Osteoblast (primary cell): ENCODE data around the gene GRIN2C. TPM values are rescaled to one million over a fixed set of nuclear protein-coding genes. Genes with fewer than 3 reads are reported as not detected.

Source experiments
- DNase-seq: peaks from one replicate; pipeline ENCODE4 v3.0.0; 2011; ENCODE audit warnings: low spot score, mixed read lengths; ENCODE audit not compliant: insufficient read length; ENCODE audit errors: missing footprints
- H2AFZ ChIP-seq: 2 replicates; pipeline ENCODE4 v1.6.0; 2011; ENCODE audit warnings: mild to moderate bottlenecking, low read length
- H3K27ac ChIP-seq: 2 replicates; pipeline ENCODE4 v1.5.1; 2011; ENCODE audit warnings: mild to moderate bottlenecking, low read depth, low read length, moderate library complexity
- H3K27me3 ChIP-seq: 2 replicates; pipeline ENCODE4 v1.6.0; 2012; ENCODE audit warnings: mild to moderate bottlenecking, control low read depth, inconsistent platforms, low read length, moderate library complexity; ENCODE audit not compliant: insufficient read depth
- H3K36me3 ChIP-seq: 2 replicates; pipeline ENCODE4 v1.5.1; 2011; ENCODE audit warnings: mild to moderate bottlenecking, low read length, control low read depth, moderate library complexity; ENCODE audit not compliant: insufficient read depth
- H3K4me1 ChIP-seq: 2 replicates; pipeline ENCODE4 v1.5.1; 2011; ENCODE audit warnings: mild to moderate bottlenecking, low read length, control low read depth, moderate library complexity; ENCODE audit not compliant: insufficient read depth
- H3K4me2 ChIP-seq: 2 replicates; pipeline ENCODE4 v1.6.0; 2011; ENCODE audit warnings: mild to moderate bottlenecking, low read length; ENCODE audit not compliant: insufficient read depth
- H3K4me3 ChIP-seq: fragments of 200-600 bp; sonication (generic); 3 replicates; pipeline ENCODE4 v1.5.1; 2012; ENCODE audit warnings: mild to moderate bottlenecking, low read length, inconsistent platforms; ENCODE audit not compliant: insufficient read depth
- H3K79me2 ChIP-seq: 2 replicates; pipeline ENCODE4 v1.6.0; 2012; ENCODE audit warnings: mild to moderate bottlenecking, low read length, control low read depth, inconsistent platforms; ENCODE audit not compliant: insufficient read depth
- H3K9me3 ChIP-seq: 2 replicates; pipeline ENCODE4 v1.5.1; 2011; ENCODE audit warnings: low read depth, low read length, control low read depth
- H4K20me1 ChIP-seq: 2 replicates; pipeline ENCODE4 v1.6.0; 2012; ENCODE audit warnings: mild to moderate bottlenecking, low read length, control low read depth; ENCODE audit not compliant: insufficient read depth
- CTCF ChIP-seq: IDR thresholded peaks from 2 replicates; pipeline ENCODE4 v1.5.1; 2011; ENCODE audit warnings: mild to moderate bottlenecking, low read depth, low read length, moderate library complexity; ENCODE audit errors: extremely low read depth
- total RNA-seq: library from RNA; depleted of rRNA; stranded (reverse); fragments of >200 nt; gene quantifications from 2 replicates; pipeline ENCODE4 v1.2.3, GENCODE V29; 2012

Gene GRIN2C
- total RNA-seq, 1 donor = 0.72 TPM

- TF ChIP-seq CTCF = no peak
- Histone ChIP-seq H3K4me3 (no peak overlapping the region), H4K20me1 (no peaks in the 10 kb centered on the region), H3K79me2 (no peaks in the 10 kb centered on the region), H3K36me3 (no peaks in the 10 kb centered on the region), H3K4me2 (no peak overlapping the region), H3K27ac (no peak overlapping the region), H3K4me1 (no peaks in the 10 kb centered on the region), H2AFZ (no peak overlapping the region), H3K9me3 (no peaks in the 10 kb centered on the region), H3K27me3 (peaks cover 5% of the 10 kb centered on the region)
- peak; percentile 62 for DNase-seq
These were observed 45.2 kb upstream of the GRIN2C start for GRCh38 chr17:74904687-74905409.

- H3K4me3 ChIP-seq = no peak overlapping the region
- TF ChIP-seq CTCF = no peak
These were observed 44.0 kb upstream of the GRIN2C start for GRCh38 chr17:74903671-74904070.

GRCh38 chr17:74903034-74903433, 43.3 kb upstream of the GRIN2C start:
- no peaks in the 10 kb centered on the region for H3K9me3 ChIP-seq
- H3K27ac ChIP-seq = no peak overlapping the region
- no peak overlapping the region for H3K4me3 ChIP-seq
- no peak overlapping the region for H3K4me2 ChIP-seq
- H3K27me3 ChIP-seq = peaks cover 11% of the 10 kb centered on the region
- H4K20me1 ChIP-seq = no peaks in the 10 kb centered on the region
- no peaks in the 10 kb centered on the region for H3K4me1 ChIP-seq
- no peaks in the 10 kb centered on the region for H3K36me3 ChIP-seq
- no peaks in the 10 kb centered on the region for H3K79me2 ChIP-seq
- no peak for TF ChIP-seq CTCF
- DNase-seq = no peak
- no peak overlapping the region for H2AFZ ChIP-seq

More at GRCh38 chr17:74903671-74904070, 44.0 kb upstream of the GRIN2C start:
- Histone ChIP-seq H3K79me2 (no peaks in the 10 kb centered on the region), H3K4me2 (no peak overlapping the region), H3K36me3 (no peaks in the 10 kb centered on the region), H3K27me3 (peaks cover 8% of the 10 kb centered on the region), H4K20me1 (no peaks in the 10 kb centered on the region), H3K4me1 (no peaks in the 10 kb centered on the region), H2AFZ (no peak overlapping the region), H3K27ac (no peak overlapping the region), H3K9me3 (no peaks in the 10 kb centered on the region)
- DNase-seq = peak; percentile 65

GRCh38 chr17:74901353-74902135, 41.9 kb upstream of the GRIN2C start:
- DNase-seq = peak; percentile 62
- H3K4me3 ChIP-seq = no peak overlapping the region
- H2AFZ ChIP-seq = no peak overlapping the region
- H3K79me2 ChIP-seq = no peaks in the 10 kb centered on the region
- H3K27me3 ChIP-seq = peaks cover 21% of the 10 kb centered on the region
- no peaks in the 10 kb centered on the region for H4K20me1 ChIP-seq
- no peaks in the 10 kb centered on the region for H3K4me1 ChIP-seq
- no peak for TF ChIP-seq CTCF
- H3K9me3 ChIP-seq = no peaks in the 10 kb centered on the region
- no peaks in the 10 kb centered on the region for H3K36me3 ChIP-seq
- no peak overlapping the region for H3K4me2 ChIP-seq
- no peak overlapping the region for H3K27ac ChIP-seq
